Kasumi-1 (cell line): ENCODE results near the gene TRPV3.
"Not testable (repeated sequence)": the region's sequence is repeated elsewhere in the genome, so short reads cannot be mapped to it uniquely, and the experiment has no call there.

ENCODE experiments used
- DNase-seq, 2 experiments: peaks; one replicate each; lab custom pipeline; 2025; lab: John Stamatoyannopoulos, UW

TRPV3 gene

GRCh38 chr17:3472137-3472536 lies 85.5 kb downstream of the TRPV3 start:
- DNase-seq = no peak

- no peak for DNase-seq
Measured at GRCh38 chr17:3471599-3471998, 86.0 kb downstream of the TRPV3 start, which contains the start of gene SPATA22. SPATA22 (minus strand) TSS chr17:3471819; CDS start chr17:3469325, 2,494 bp downstream.

- no peak for DNase-seq
Measured at GRCh38 chr17:3469529-3469928, 88.1 kb downstream of the TRPV3 start.

GRCh38 chr17:3466355-3466754 lies 91.3 kb downstream of the TRPV3 start:
- DNase-seq = not testable (repeated sequence)
